ENCODE data around the gene TMEM150B.
"Not testable (repeated sequence)": the region's sequence is repeated elsewhere in the genome, so short reads cannot be mapped to it uniquely, and the experiment has no call there.

- TF ChIP-seq POLR2A (IDR thresholded peaks at IDR 0.05; ENCODE audit: low read length); GATA1 (IDR thresholded peaks at IDR 0.05; ENCODE audit: low read depth, low read length): not testable (repeated sequence)
These were observed 3.7 kb upstream of the TMEM150B start for GRCh38 chr19:55328774-55329318.
